ENCODE results near the gene CACNA1D. TPM values are rescaled to one million over a fixed set of nuclear protein-coding genes. Genes with fewer than 3 reads are reported as not detected.

CACNA1D gene
- total RNA-seq, 3 donors from 2014 or later, result 0.96 to 50.3 (median 32.1) TPM

- Histone ChIP-seq H3K27me3 (no peaks in the 10 kb centered on the region), H3K36me3 (no peaks in the 10 kb centered on the region), H3K9me3 (no peaks in the 10 kb centered on the region), H3K4me1 (no peaks in the 10 kb centered on the region), H3K4me3 (no peak overlapping the region), H3K27ac (no peak overlapping the region)
- intact Hi-C loops (cut with DNase I; ENCODE audit: low total_unique reads), result no loop called here
- DNase-seq (ENCODE audit: low spot score in 2 of 2), result no peak
- TF ChIP-seq POLR2A (IDR thresholded peaks at IDR 0.05) (no peak), CTCF (IDR thresholded peaks at IDR 0.05) (no peak), POLR2AphosphoS5 (IDR thresholded peaks at IDR 0.05) (no peak)
Observed at GRCh38 chr3:53672981-53673380, 178.6 kb downstream of the CACNA1D start.

GRCh38 chr3:53673722-53674350 lies 179.4 kb downstream of the CACNA1D start:
- DNase-seq (ENCODE audit: low spot score in 2 of 2), result no peak
- Histone ChIP-seq H3K9me3 (no peaks in the 10 kb centered on the region), H3K27me3 (no peaks in the 10 kb centered on the region), H3K36me3 (no peaks in the 10 kb centered on the region), H3K4me3 (no peak overlapping the region), H3K4me1 (no peaks in the 10 kb centered on the region), H3K27ac (no peak overlapping the region)
- intact Hi-C loops (cut with DNase I; ENCODE audit: low total_unique reads), result no loop called here
- TF ChIP-seq POLR2A (IDR thresholded peaks at IDR 0.05) (no peak), POLR2AphosphoS5 (IDR thresholded peaks at IDR 0.05) (no peak), CTCF (IDR thresholded peaks at IDR 0.05) (no peak)

- no peak overlapping the region for H3K4me3 ChIP-seq
- H3K27me3 ChIP-seq, result no peaks in the 10 kb centered on the region
- no peaks in the 10 kb centered on the region for H3K4me1 ChIP-seq
- H3K27ac ChIP-seq, result no peak overlapping the region
- H3K36me3 ChIP-seq, result no peaks in the 10 kb centered on the region
- no peaks in the 10 kb centered on the region for H3K9me3 ChIP-seq
- DNase-seq (ENCODE audit: low spot score in 2 of 2), result no peak
- intact Hi-C loops (cut with DNase I; ENCODE audit: low total_unique reads), result no loop called here
- no peak for TF ChIP-seq POLR2AphosphoS5 (IDR thresholded peaks at IDR 0.05)
Observed at GRCh38 chr3:53674582-53674981, 180.2 kb downstream of the CACNA1D start.

- Histone ChIP-seq H3K4me1 (no peaks in the 10 kb centered on the region), H3K4me3 (no peak overlapping the region), H3K36me3 (no peaks in the 10 kb centered on the region), H3K27me3 (no peaks in the 10 kb centered on the region), H3K27ac (no peak overlapping the region), H3K9me3 (no peaks in the 10 kb centered on the region)
- intact Hi-C loops (cut with DNase I; ENCODE audit: low total_unique reads), result no loop called here
- DNase-seq (ENCODE audit: low spot score in 2 of 2), result no peak
- TF ChIP-seq CTCF (IDR thresholded peaks at IDR 0.05) (no peak), POLR2AphosphoS5 (IDR thresholded peaks at IDR 0.05) (no peak), POLR2A (IDR thresholded peaks at IDR 0.05) (no peak)
Observed at GRCh38 chr3:53675022-53675697, 180.7 kb downstream of the CACNA1D start.

- no peaks in the 10 kb centered on the region for H3K9me3 ChIP-seq
- H3K27ac ChIP-seq, result no peak overlapping the region
- H3K4me1 ChIP-seq, result no peaks in the 10 kb centered on the region
- H3K4me3 ChIP-seq, result no peak overlapping the region
- no peaks in the 10 kb centered on the region for H3K36me3 ChIP-seq
- no peaks in the 10 kb centered on the region for H3K27me3 ChIP-seq
- DNase-seq (ENCODE audit: low spot score in 2 of 2), result no peak
- no peak for TF ChIP-seq POLR2A (IDR thresholded peaks at IDR 0.05)
- intact Hi-C loops (cut with DNase I; ENCODE audit: low total_unique reads), result no loop called here
Observed at GRCh38 chr3:53675942-53676341, 181.5 kb downstream of the CACNA1D start.

- no peak for DNase-seq (ENCODE audit: low spot score in 2 of 2)
- no peak for TF ChIP-seq POLR2A (IDR thresholded peaks at IDR 0.05)
- TF ChIP-seq CTCF (IDR thresholded peaks at IDR 0.05), result no peak
- TF ChIP-seq POLR2AphosphoS5 (IDR thresholded peaks at IDR 0.05), result no peak
- H3K4me3 ChIP-seq, result no peak overlapping the region
- no peaks in the 10 kb centered on the region for H3K36me3 ChIP-seq
- H3K4me1 ChIP-seq, result no peaks in the 10 kb centered on the region
- H3K27me3 ChIP-seq, result no peaks in the 10 kb centered on the region
- no peaks in the 10 kb centered on the region for H3K9me3 ChIP-seq
- no peak overlapping the region for H3K27ac ChIP-seq
- intact Hi-C loops (cut with DNase I; ENCODE audit: low total_unique reads), result loop anchor here (1.0 kb wide), 1 partner anchor 9 kb away; no protein-coding TSS in a partner anchor
Observed at GRCh38 chr3:53677413-53677812, 183.0 kb downstream of the CACNA1D start.
